Measurements from ENCODE around the gene KIAA1191. TPM values are rescaled to one million over a fixed set of nuclear protein-coding genes. Genes with fewer than 3 reads are reported as not detected.
A peak's percentile ranks its signal among the peaks of the same experiment; 100 is the strongest.

KIAA1191 gene
- total and polyA plus RNA-seq, 9 of the 15 experiments (the other 6 are each of a cell fraction or from before 2014, with no cell fraction given), result 31.0 to 80.2 (median 45.7) TPM

- TF ChIP-seq ZNF766 (CRISPR knock-in tag; conservative IDR thresholded peaks at IDR 0.05) (peak; percentile 14), SREBF2 (CRISPR knock-in tag; IDR thresholded peaks at IDR 0.05) (no peak), CBX5 (IDR thresholded peaks at IDR 0.05; ENCODE audit: borderline replicate concordance, low read depth) (no peak), RFX5 (IDR thresholded peaks at IDR 0.05; ENCODE audit: low read depth, low read length) (no peak), CREB1 (IDR thresholded peaks at IDR 0.05) (no peak; the same call in 1 of the 2 replicates), CREB1 (CRISPR knock-in tag; IDR thresholded peaks at IDR 0.05) (no peak), RUNX1 (IDR thresholded peaks at IDR 0.05; ENCODE audit: low read depth) (no peak), RBM39 (optimal IDR thresholded peaks at IDR 0.05; ENCODE audit: low read depth, low read length) (no peak), SAFB (IDR thresholded peaks at IDR 0.05; ENCODE audit: borderline replicate concordance, low read depth, low read length) (no peak), CAMTA2 (CRISPR knock-in tag; conservative IDR thresholded peaks at IDR 0.05) (no peak), HNRNPL (IDR thresholded peaks at IDR 0.05; ENCODE audit: low read depth, low read length) (no peak), NBN (IDR thresholded peaks at IDR 0.05; ENCODE audit: low read depth) (peak; percentile 6; the same call in 1 of the 2 replicates), MEF2D (tag; conservative IDR thresholded peaks at IDR 0.05; ENCODE audit: low read depth) (no peak), TFAP4 (CRISPR knock-in tag; IDR thresholded peaks at IDR 0.05; ENCODE audit: borderline replicate concordance) (no peak; the same call in 1 of the 2 replicates), MBD1 (CRISPR knock-in tag; IDR thresholded peaks at IDR 0.05) (no peak), CREBBP (IDR thresholded peaks at IDR 0.05; ENCODE audit: low read depth, low read length) (no peak), MLLT1 (IDR thresholded peaks at IDR 0.05) (0 out of 4 replicates have a peak, but pooled peaks of 1 of the 2 experiments have one; percentile 17), ZNF408 (CRISPR knock-in tag; IDR thresholded peaks at IDR 0.05; ENCODE audit: low read depth) (no peak), CUX1 (CRISPR knock-in tag; IDR thresholded peaks at IDR 0.05) (no peak)
These were observed 27.9 kb upstream of the KIAA1191 start (continued) for GRCh38 chr5:176389135-176390123.
